Activated CD4-positive, alpha-beta T cell treated with anti-CD3 and anti-CD28 coated beads for 36 hours (primary cell): ENCODE data around the gene TGFB2. TPM values are rescaled to one million over a fixed set of nuclear protein-coding genes. Genes with fewer than 3 reads are reported as not detected.
A peak's percentile ranks its signal among the peaks of the same experiment; 100 is the strongest.

Experiments used
- ATAC-seq: fragments of 200-7000 bp; cut with Tn5 transposase; one replicate; pipeline ENCODE4 v1.10.0; 2021; ENCODE audit warnings: mild to moderate bottlenecking, moderate library complexity
- CTCF ChIA-PET: fragments of 350-600 bp; sonication (Branson Sonifier 250); formaldehyde crosslinking; loops from one replicate; lab custom pipeline; 2021; ENCODE audit warnings: antibody characterized with exemption; lab: Charles Lee
- POLR2A ChIA-PET: fragments of 350-600 bp; sonication (Branson Sonifier 250); formaldehyde crosslinking; loops from one replicate; lab custom pipeline; 2021; ENCODE audit warnings: antibody characterized with exemption, inconsistent platforms; lab: Charles Lee
- DNase-seq: peaks from one replicate; pipeline ENCODE4 v3.0.0-alpha.2; 2020
- H3K27ac Mint-ChIP-seq: one replicate; pipeline ENCODE4 v1.8.0; 2021; ENCODE audit warnings: mixed read lengths
- H3K27me3 Mint-ChIP-seq: one replicate; pipeline ENCODE4 v1.8.0; 2021; ENCODE audit warnings: mixed read lengths
- H3K36me3 Mint-ChIP-seq: one replicate; pipeline ENCODE4 v1.8.0; 2021; ENCODE audit warnings: low read depth, mixed read lengths
- H3K4me1 Mint-ChIP-seq: one replicate; pipeline ENCODE4 v1.8.0; 2021; ENCODE audit warnings: mixed read lengths
- H3K4me3 Mint-ChIP-seq: one replicate; pipeline ENCODE4 v1.8.0; 2021; ENCODE audit warnings: mild to moderate bottlenecking, moderate library complexity, mixed read lengths
- H3K9me3 Mint-ChIP-seq: one replicate; pipeline ENCODE4 v1.8.0; 2021; ENCODE audit warnings: low read depth, mixed read lengths
- intact Hi-C, 2 experiments: fragments of 100-400 bp; cut with DNase I in 1 of 2; cut with micrococcal nuclease in 1 of 2; formaldehyde crosslinking; loops; one replicate each; pipeline versions ENCODE4 v1.14.2 to v1.15.1; 2022 to 2024; cut with DNase I, micrococcal nuclease
- total RNA-seq, 2 experiments: library from RNA; stranded (reverse); gene quantifications; one replicate each; pipeline ENCODE4 v1.2.3, GENCODE V29; 2021

TGFB2 gene
- total RNA-seq: under 1 TPM in 1 of 2 experiments, not detected in 1; 0.09 TPM

DNA sequence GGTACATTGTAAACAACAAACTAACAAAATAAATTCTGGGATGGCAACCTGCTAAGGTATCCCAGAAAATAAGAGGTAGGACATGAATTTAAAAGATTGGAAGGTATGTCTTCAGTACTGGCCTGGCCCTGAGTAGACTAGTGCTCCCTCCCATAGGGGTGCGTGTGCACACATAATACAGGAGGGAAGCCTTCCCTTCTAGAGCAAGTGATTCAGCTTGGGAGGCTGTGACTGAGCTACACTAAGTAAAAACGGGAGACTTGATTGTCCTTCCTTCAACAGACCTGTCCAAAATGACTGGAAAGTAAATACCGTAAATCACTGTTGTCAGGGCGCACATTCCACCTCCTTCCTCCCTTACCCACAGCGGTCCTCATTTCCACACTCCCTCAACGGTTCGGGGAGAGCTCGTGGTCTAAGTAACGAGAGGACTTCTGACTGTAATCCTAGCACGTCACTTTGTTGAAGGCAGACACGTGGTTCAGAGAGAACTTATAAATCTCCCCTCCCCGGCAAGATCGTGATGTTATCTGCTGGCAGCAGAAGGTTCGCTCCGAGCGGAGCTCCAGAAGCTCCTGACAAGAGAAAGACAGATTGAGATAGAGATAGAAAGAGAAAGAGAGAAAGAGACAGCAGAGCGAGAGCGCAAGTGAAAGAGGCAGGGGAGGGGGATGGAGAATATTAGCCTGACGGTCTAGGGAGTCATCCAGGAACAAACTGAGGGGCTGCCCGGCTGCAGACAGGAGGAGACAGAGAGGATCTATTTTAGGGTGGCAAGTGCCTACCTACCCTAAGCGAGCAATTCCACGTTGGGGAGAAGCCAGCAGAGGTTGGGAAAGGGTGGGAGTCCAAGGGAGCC lies at the start of gene TGFB2:
TGFB2 (plus strand) TSS at position 523 of the 859 bp plus-strand sequence. CDS start 1,366 bp downstream, outside the sequence.
- CTCF ChIA-PET: interaction anchor here (0.8 to 1.1 kb wide), 3 partner anchors 15 to 32 kb away, joined by 3 to 5 read pairs (median 4); no protein-coding TSS in a partner anchor
- no peaks in the 10 kb centered on the region for H3K9me3 Mint-ChIP-seq
- peaks cover 18% of the 10 kb centered on the region for H3K4me1 Mint-ChIP-seq
- H3K36me3 Mint-ChIP-seq: peaks cover 13% of the 10 kb centered on the region
- H3K27ac Mint-ChIP-seq: no peak within 1 kb of the TSS
- H3K27me3 Mint-ChIP-seq: peaks cover 45% of the 10 kb centered on the region
- H3K4me3 Mint-ChIP-seq: no peak within 1 kb of the TSS
- DNase-seq (peak; percentile 44), ATAC-seq (peak; percentile 64)
- intact Hi-C loops: loop anchor here (5.0 to 10.0 kb wide), 3 partner anchors 827 to 1320 kb away; partner anchors contain the start of gene LYPLAL1 (in 2 of the 2)
- POLR2A ChIA-PET: interaction anchor here (0.7 to 0.9 kb wide), 2 partner anchors 31 to 83 kb away, joined by 3 read pairs; no protein-coding TSS in a partner anchor

DNA sequence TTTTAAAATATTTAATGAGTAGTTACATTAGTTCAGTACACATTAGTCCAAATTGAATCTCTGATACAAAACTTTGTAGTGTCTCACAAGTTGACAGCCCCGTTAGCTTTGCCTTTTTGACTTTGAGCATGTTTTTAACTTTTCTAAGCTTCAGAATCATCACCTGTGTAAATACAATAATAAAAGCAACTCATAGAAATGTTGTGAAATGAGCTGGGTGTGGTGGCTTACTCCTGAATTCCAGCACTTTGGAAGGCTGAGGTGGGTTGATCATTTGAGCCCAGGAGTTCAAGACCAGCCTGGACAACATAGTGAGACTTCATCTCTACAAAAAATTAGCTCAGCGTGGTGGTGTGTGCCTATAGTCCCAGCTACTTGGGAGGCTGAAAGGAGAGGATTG lies 49.0 kb upstream of the TGFB2 start:
- peaks cover 9% of the 10 kb centered on the region for H3K36me3 Mint-ChIP-seq
- ChIA-PET POLR2A (interaction anchor here (0.6 to 0.7 kb wide), 2 partner anchors 131 to 1639 kb away, joined by 3 read pairs; no protein-coding TSS in a partner anchor), CTCF (interaction anchor here (2.3 kb wide), 1 partner anchor 33 kb away, joined by 7 read pairs; no protein-coding TSS in a partner anchor)

DNA sequence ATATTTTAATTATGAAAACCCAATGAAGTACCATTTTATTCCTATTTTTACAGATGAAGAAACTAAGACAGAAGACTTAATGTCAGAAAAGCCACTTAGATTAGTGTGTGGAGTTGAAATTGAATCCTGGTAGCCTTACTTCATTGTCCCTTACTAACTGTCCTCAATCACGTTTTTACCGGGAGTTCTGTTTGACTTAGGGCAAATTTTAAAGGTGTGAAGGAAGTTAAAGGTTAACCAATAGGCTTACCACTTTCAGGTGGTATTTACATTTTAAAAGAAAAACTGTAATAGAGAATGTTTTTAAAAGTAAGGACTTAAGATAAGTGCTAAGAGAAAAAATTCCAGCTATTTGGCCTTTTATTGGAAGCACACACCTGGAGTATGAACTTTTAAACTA lies 47.7 kb upstream of the TGFB2 start:
- H3K27me3 Mint-ChIP-seq: no peaks in the 10 kb centered on the region
- ATAC-seq: no peak
- intact Hi-C loops: no loop called here
- H3K36me3 Mint-ChIP-seq: peaks cover 16% of the 10 kb centered on the region
- H3K4me3 Mint-ChIP-seq: no peak overlapping the region
- POLR2A ChIA-PET: no interaction called here
- no peak overlapping the region for H3K27ac Mint-ChIP-seq
- DNase-seq: no peak
- H3K4me1 Mint-ChIP-seq: peaks cover 12% of the 10 kb centered on the region
- CTCF ChIA-PET: interaction anchor here (0.6 kb wide), 1 partner anchor 438 kb away, joined by 3 read pairs; no protein-coding TSS in a partner anchor
- no peaks in the 10 kb centered on the region for H3K9me3 Mint-ChIP-seq

More for the DNA sequence above, 49.0 kb upstream of the TGFB2 start:
- H3K27ac Mint-ChIP-seq: no peak overlapping the region
- ATAC-seq: no peak
- no peak for DNase-seq
- H3K9me3 Mint-ChIP-seq: no peaks in the 10 kb centered on the region
- no peak overlapping the region for H3K4me3 Mint-ChIP-seq
- H3K27me3 Mint-ChIP-seq: no peaks in the 10 kb centered on the region
- peaks cover 12% of the 10 kb centered on the region for H3K4me1 Mint-ChIP-seq
- intact Hi-C loops: no loop called here

DNA sequence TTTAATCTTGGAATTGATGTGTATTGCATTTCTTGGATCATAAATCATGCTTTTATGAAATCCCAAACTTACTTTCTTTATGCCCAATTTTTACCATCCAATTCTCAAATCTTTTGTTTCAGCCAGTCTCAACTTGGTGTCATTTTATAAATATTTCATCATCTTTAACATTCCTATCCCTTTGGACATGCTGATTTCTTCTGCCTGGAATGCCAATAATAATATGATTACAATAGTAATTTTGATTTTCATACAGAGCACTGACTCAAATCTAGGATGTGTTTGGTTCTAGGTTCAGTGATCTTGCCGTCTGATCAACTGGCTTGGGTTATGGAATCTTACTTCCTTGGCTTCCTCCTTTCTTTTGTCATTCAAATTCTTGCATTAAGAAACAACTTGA lies 47.3 kb upstream of the TGFB2 start:
- CTCF ChIA-PET: no interaction called here
- H3K4me1 Mint-ChIP-seq: peaks cover 12% of the 10 kb centered on the region
- no peak for DNase-seq
- POLR2A ChIA-PET: no interaction called here
- H3K27ac Mint-ChIP-seq: no peak overlapping the region
- no peak for ATAC-seq
- H3K27me3 Mint-ChIP-seq: no peaks in the 10 kb centered on the region
- H3K36me3 Mint-ChIP-seq: peaks cover 17% of the 10 kb centered on the region
- no peaks in the 10 kb centered on the region for H3K9me3 Mint-ChIP-seq
- no peak overlapping the region for H3K4me3 Mint-ChIP-seq
- intact Hi-C loops: no loop called here

DNA sequence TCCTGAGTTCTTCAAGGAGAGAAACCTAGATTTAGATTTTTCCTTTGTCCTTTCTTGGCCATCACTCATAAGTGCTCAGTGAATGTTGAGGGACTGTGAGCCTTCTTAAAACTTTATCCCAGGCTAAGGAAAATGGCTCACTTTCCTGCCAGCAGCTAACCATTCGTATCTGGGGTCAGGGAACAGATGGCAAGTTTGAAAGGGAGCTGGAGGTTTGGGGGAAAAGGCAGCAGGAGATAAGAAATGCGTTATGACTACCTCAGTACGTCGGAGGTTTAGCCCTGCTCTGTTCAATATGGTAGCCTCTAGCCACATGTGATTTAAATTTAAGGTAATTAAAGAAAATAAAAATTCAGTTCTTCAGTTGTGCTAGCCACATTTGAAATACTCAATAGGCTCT lies 46.7 kb upstream of the TGFB2 start:
- no peaks in the 10 kb centered on the region for H3K9me3 Mint-ChIP-seq
- CTCF ChIA-PET: interaction anchor here (1.4 kb wide), 1 partner anchor 41 kb away, joined by 5 read pairs; no protein-coding TSS in a partner anchor
- H3K36me3 Mint-ChIP-seq: peaks cover 17% of the 10 kb centered on the region
- POLR2A ChIA-PET: no interaction called here
- no peak overlapping the region for H3K27ac Mint-ChIP-seq
- H3K27me3 Mint-ChIP-seq: no peaks in the 10 kb centered on the region
- peaks cover 15% of the 10 kb centered on the region for H3K4me1 Mint-ChIP-seq
- DNase-seq: no peak
- no peak overlapping the region for H3K4me3 Mint-ChIP-seq
- ATAC-seq: no peak
- intact Hi-C loops: no loop called here

GRCh38 chr1:218299416-218299815 lies 45.7 kb upstream of the TGFB2 start:
- no peak for ATAC-seq
- H3K36me3 Mint-ChIP-seq: peaks cover 19% of the 10 kb centered on the region
- H3K4me1 Mint-ChIP-seq: peaks cover 17% of the 10 kb centered on the region
- intact Hi-C loops: no loop called here
- ChIA-PET CTCF (interaction anchor here (1.1 to 1.4 kb wide), 3 partner anchors 15 to 40 kb away, joined by 3 to 5 read pairs (median 5); no protein-coding TSS in a partner anchor), POLR2A (no interaction called here)
- H3K27ac Mint-ChIP-seq: no peak overlapping the region
- no peaks in the 10 kb centered on the region for H3K27me3 Mint-ChIP-seq
- no peaks in the 10 kb centered on the region for H3K9me3 Mint-ChIP-seq
- no peak overlapping the region for H3K4me3 Mint-ChIP-seq
- DNase-seq: no peak

- H3K36me3 Mint-ChIP-seq: peaks cover 12% of the 10 kb centered on the region
- ATAC-seq (no peak), DNase-seq (no peak)
- peaks cover 17% of the 10 kb centered on the region for H3K4me1 Mint-ChIP-seq
- no peaks in the 10 kb centered on the region for H3K9me3 Mint-ChIP-seq
- H3K27ac Mint-ChIP-seq: no peak overlapping the region
- H3K27me3 Mint-ChIP-seq: no peaks in the 10 kb centered on the region
- POLR2A ChIA-PET: no interaction called here
- CTCF ChIA-PET: interaction anchor here (0.7 kb wide), 1 partner anchor 12 kb away, joined by 3 read pairs; no protein-coding TSS in a partner anchor
- intact Hi-C loops: no loop called here
- no peak overlapping the region for H3K4me3 Mint-ChIP-seq
Observed at GRCh38 chr1:218301217-218301616, 43.9 kb upstream of the TGFB2 start.

- ATAC-seq (no peak), DNase-seq (no peak)
- Mint-ChIP-seq H3K27ac (no peak overlapping the region), H3K4me3 (no peak overlapping the region), H3K27me3 (no peaks in the 10 kb centered on the region), H3K4me1 (peaks cover 12% of the 10 kb centered on the region), H3K9me3 (no peaks in the 10 kb centered on the region), H3K36me3 (peaks cover 12% of the 10 kb centered on the region)
- ChIA-PET POLR2A (no interaction called here), CTCF (no interaction called here)
- intact Hi-C loops: no loop called here
Observed at GRCh38 chr1:218302155-218302554, 43.0 kb upstream of the TGFB2 start.

DNA sequence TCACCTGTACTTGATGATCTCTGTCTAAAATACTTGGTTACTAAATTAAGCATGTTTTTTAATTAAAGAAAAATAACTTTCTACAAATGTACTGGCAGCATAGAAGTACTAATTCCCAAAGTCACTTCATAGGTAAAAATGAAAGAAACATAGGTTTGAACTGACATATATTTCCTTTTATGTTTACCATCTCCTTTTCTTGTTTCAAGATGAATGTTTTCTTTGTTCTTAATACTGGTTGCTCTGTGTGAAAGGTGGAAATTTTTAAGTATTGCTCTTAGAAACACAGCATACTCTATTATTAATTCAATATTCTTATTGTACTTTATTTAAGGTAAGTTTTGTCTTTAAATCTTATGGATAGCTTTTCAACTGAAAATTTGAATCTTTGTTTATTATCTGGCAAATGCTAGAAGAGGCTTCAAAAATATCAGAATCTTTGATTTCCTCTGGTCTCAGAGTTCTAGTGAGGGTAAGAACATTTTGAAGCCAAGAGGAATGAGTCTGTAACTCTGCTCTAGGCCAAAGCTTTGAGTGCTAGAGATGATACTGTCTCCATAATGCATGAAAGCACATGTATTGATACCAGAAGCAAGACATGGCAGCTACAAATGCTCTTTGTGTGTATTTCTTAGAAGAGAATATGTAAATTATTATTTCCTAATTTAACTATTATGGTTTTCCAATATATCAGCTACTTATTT lies 41.8 kb upstream of the TGFB2 start:
- Mint-ChIP-seq H3K27me3 (no peaks in the 10 kb centered on the region), H3K4me3 (no peak overlapping the region), H3K9me3 (no peaks in the 10 kb centered on the region), H3K4me1 (peaks cover 9% of the 10 kb centered on the region), H3K36me3 (peaks cover 16% of the 10 kb centered on the region), H3K27ac (no peak overlapping the region)
- ChIA-PET POLR2A (no interaction called here), CTCF (interaction anchor here (0.6 to 1.1 kb wide), 3 partner anchors 23 to 60 kb away, joined by 3 to 5 read pairs (median 3); no protein-coding TSS in a partner anchor)
- DNase-seq (no peak), ATAC-seq (peak; percentile 44)
- intact Hi-C loops: no loop called here

DNA sequence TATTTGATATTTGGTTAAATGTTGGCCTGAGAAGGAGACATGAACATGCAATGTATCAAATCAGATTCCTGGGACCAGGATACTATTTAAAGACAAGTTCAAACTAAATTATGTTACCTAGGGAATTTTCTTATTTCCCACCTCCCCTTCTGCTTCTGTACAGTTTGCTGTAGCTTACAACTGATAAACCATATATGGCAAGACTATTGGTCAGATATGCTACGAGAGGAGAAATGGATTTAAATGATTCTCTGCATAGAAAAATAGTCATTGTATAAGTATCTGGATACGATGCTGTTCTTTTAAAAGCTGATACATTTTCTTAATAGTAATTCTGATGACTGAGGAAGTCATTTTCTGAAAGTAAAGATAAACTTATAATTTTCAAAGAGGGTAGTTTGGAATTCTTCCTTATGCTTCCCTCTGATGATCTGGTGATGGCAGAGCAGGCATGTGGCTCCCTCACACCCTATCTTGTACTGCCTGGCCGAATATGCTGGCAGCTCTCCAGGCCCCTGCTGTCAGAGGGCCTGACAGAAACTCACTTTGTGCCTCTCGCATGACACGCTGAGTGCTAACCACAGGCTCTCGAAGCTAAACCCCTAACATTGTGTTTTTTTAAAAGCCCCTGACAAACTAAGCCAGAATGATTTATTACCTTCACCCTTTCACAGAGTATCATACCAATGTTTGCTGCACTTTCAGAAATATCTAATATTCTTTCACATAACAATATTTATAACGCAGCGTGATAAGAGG lies 40.7 kb upstream of the TGFB2 start:
- H3K27ac Mint-ChIP-seq: no peak overlapping the region
- no peak overlapping the region for H3K4me3 Mint-ChIP-seq
- peaks cover 22% of the 10 kb centered on the region for H3K36me3 Mint-ChIP-seq
- H3K27me3 Mint-ChIP-seq: no peaks in the 10 kb centered on the region
- ChIA-PET CTCF (no interaction called here), POLR2A (no interaction called here)
- H3K4me1 Mint-ChIP-seq: peaks cover 5% of the 10 kb centered on the region
- no peak for ATAC-seq
- peak; percentile 9 for DNase-seq
- H3K9me3 Mint-ChIP-seq: no peaks in the 10 kb centered on the region
- intact Hi-C loops: no loop called here
